Muscle of leg (tissue), 11 donors: ENCODE results near the gene RAD51B. TPM values are rescaled to one million over a fixed set of nuclear protein-coding genes. Genes with fewer than 3 reads are reported as not detected.
"Not testable (repeated sequence)": the region's sequence is repeated elsewhere in the genome, so short reads cannot be mapped to it uniquely, and the experiment has no call there.

Source experiments
- DNase-seq: peaks from one replicate; pipeline ENCODE4 v3.0.0; 2013
- H3K27ac ChIP-seq: one replicate; pipeline ENCODE4 v1.5.1; 2013; ENCODE audit warnings: mild to moderate bottlenecking, low read length, control low read depth
- H3K27me3 ChIP-seq: one replicate; pipeline ENCODE4 v1.6.1; 2013; ENCODE audit warnings: low read length; ENCODE audit not compliant: control insufficient read depth, insufficient read depth
- H3K36me3 ChIP-seq: one replicate; pipeline ENCODE4 v1.6.1; 2013; ENCODE audit warnings: low read length; ENCODE audit not compliant: control insufficient read depth, insufficient read depth
- H3K4me1 ChIP-seq: one replicate; pipeline ENCODE4 v1.6.1; 2013; ENCODE audit warnings: low read length; ENCODE audit not compliant: control insufficient read depth, insufficient read depth
- H3K4me3 ChIP-seq: one replicate; pipeline ENCODE4 v1.5.1; 2013; ENCODE audit warnings: low read length, control low read depth
- H3K9me3 ChIP-seq: replicated peaks from 2 replicates; pipeline ENCODE4 v1.6.1; 2013; ENCODE audit warnings: low read depth, low read length; ENCODE audit not compliant: control insufficient read depth
- WGBS: methylation state at CpG from one replicate; pipeline ENCODE4 v1.1.5; 2013; ENCODE audit warnings: missing lambda C conversion rate; ENCODE audit not compliant: insufficient coverage; 5-methylcytosine and 5-hydroxymethylcytosine counted together
- polyA plus RNA-seq, 8 donors: library from polyadenylated mRNA; unstranded; fragments of 120-200 nt; gene quantifications; one replicate each; pipeline versions ENCODE4 v1.2.1 to v1.2.3, GENCODE V29; 2013; ENCODE audit warnings: inconsistent platforms in 1 of 8, low replicate concordance in 1 of 8; ENCODE audit not compliant: insufficient read length in 8 of 8, insufficient read depth in 1 of 8
- total RNA-seq: library from RNA; stranded (reverse); fragments of 120-200 nt; gene quantifications from one replicate; pipeline ENCODE4 v1.2.4, GENCODE V29; 2013

RAD51B gene
- total and polyA plus RNA-seq, 9 donors, result 6.0 to 16.5 (median 7.2) TPM

- no peaks in the 10 kb centered on the region for H3K36me3 ChIP-seq
- H3K4me3 ChIP-seq, result no peak overlapping the region
- peak overlapping the region; percentile 87 for H3K27ac ChIP-seq
- no peaks in the 10 kb centered on the region for H3K27me3 ChIP-seq
- DNase-seq, result peak; percentile 55
- 77% methylated on average over 5 of the region's 8 CpGs for WGBS
- H3K9me3 ChIP-seq, result no peaks in the 10 kb centered on the region
- peaks cover 77% of the 10 kb centered on the region for H3K4me1 ChIP-seq
These were observed 939.5 kb downstream of the RAD51B start for GRCh38 chr14:68759017-68759560.

DNA sequence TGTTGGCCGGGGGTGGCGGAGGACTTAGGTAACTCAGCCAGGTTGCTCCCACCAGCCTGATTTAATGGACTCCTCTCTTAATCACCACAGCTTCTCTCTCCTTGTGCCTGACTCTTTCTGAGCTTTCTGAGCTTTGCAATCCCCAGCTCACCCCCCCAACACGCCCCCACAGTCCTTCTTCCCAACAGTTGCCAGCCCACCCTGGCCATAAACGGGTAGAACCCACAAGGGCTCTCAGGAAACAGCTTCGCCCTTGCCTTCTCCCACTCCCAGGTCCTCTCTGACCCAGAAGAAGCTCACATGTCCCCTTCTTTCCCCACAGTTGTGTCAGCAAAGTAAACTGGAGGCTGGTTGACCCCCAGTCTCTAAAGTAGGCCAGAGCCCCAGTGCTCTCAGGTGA lies 940.4 kb downstream of the RAD51B start:
- no peak overlapping the region for H3K4me3 ChIP-seq
- DNase-seq, result no peak
- no peaks in the 10 kb centered on the region for H3K27me3 ChIP-seq
- peaks cover 70% of the 10 kb centered on the region for H3K4me1 ChIP-seq
- H3K36me3 ChIP-seq, result no peaks in the 10 kb centered on the region
- peak overlapping the region; percentile 67 for H3K27ac ChIP-seq
- WGBS, result 76% methylated on average over 5 of the region's 5 CpGs
- H3K9me3 ChIP-seq, result no peaks in the 10 kb centered on the region

GRCh38 chr14:68760761-68761160 lies 941.2 kb downstream of the RAD51B start:
- H3K4me3 ChIP-seq, result no peak overlapping the region
- no peaks in the 10 kb centered on the region for H3K27me3 ChIP-seq
- peaks cover 62% of the 10 kb centered on the region for H3K4me1 ChIP-seq
- no peaks in the 10 kb centered on the region for H3K36me3 ChIP-seq
- DNase-seq, result no peak
- H3K27ac ChIP-seq, result peak overlapping the region; percentile 67
- no peaks in the 10 kb centered on the region for H3K9me3 ChIP-seq
- WGBS, result no CpG with 5 or more reads among the region's 2 CpGs

- Histone ChIP-seq H3K4me3 (no peak overlapping the region), H3K9me3 (no peaks in the 10 kb centered on the region), H3K4me1 (peaks cover 56% of the 10 kb centered on the region), H3K27ac (no peak overlapping the region), H3K36me3 (no peaks in the 10 kb centered on the region), H3K27me3 (no peaks in the 10 kb centered on the region)
- DNase-seq, result no peak
- 91% methylated on average over 1 of the region's 1 CpG for WGBS
These were observed 941.8 kb downstream of the RAD51B start for GRCh38 chr14:68761391-68761790.

GRCh38 chr14:68762953-68763764 lies 943.6 kb downstream of the RAD51B start:
- peak overlapping the region; percentile 21 for H3K27ac ChIP-seq
- peaks cover 38% of the 10 kb centered on the region for H3K4me1 ChIP-seq
- WGBS, result 11% methylated on average over 2 of the region's 11 CpGs
- H3K27me3 ChIP-seq, result no peaks in the 10 kb centered on the region
- H3K4me3 ChIP-seq, result no peak overlapping the region
- no peaks in the 10 kb centered on the region for H3K9me3 ChIP-seq
- H3K36me3 ChIP-seq, result no peaks in the 10 kb centered on the region
- peak; percentile 73 for DNase-seq

GRCh38 chr14:68763843-68764242 lies 944.3 kb downstream of the RAD51B start:
- H3K4me1 ChIP-seq, result peaks cover 31% of the 10 kb centered on the region
- H3K9me3 ChIP-seq, H3K27ac ChIP-seq, DNase-seq, H3K36me3 ChIP-seq, H3K4me3 ChIP-seq, H3K27me3 ChIP-seq: not testable (repeated sequence)
- 100% methylated on average over 2 of the region's 4 CpGs for WGBS

DNA sequence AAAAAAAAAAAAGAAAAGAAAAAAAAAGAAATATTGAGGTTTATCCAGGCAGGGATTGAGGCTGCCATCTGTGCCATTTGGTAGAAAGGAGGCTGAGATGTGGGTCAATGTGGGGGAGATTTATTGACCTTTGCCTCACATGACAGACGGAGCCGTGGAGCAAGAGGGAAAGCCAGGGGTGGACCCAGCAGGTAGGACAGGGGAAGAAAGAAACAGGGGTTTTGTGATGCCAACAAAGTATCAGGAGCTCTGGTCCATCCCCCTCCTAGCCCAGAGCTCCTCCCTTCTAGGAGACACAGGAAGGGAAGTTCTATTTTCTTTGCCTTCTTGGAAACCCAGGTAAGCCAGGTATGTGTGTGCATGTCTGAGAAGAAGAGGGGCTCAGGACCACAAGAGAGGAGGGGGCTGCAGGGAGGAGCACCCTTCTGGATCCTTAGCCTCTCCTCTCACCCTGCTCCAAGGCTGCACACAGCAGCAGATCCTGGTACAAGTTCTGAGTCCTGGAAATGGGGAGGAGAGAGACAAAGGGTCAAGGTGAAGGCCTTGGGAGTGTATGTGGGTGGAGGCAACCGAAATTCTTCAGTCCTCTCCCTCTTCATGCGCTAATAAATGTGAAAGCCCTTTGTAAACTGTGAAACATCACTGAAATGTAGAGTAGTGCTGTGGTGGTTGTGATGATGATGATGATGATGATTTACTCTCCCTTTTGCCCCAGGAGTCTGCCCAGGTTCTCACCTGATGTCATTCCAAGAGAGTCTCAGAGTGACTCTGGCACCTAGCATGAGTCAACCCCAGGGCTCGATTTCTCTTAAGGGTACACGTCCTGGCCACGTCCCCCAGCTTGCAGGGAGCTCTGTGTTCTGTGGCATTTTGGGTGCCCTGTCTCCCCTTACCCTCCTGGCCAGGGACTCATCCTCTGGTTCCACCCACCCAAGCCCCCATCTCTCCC lies 947.0 kb downstream of the RAD51B start:
- Histone ChIP-seq H3K27me3 (no peaks in the 10 kb centered on the region), H3K4me1 (peaks cover 23% of the 10 kb centered on the region), H3K27ac (no peak overlapping the region), H3K36me3 (no peaks in the 10 kb centered on the region), H3K9me3 (no peaks in the 10 kb centered on the region), H3K4me3 (no peak overlapping the region)
- DNase-seq, result no peak
- 82% methylated on average over 4 of the region's 7 CpGs for WGBS

GRCh38 chr14:68767248-68767645 lies 947.7 kb downstream of the RAD51B start:
- no peaks in the 10 kb centered on the region for H3K36me3 ChIP-seq
- no peak for DNase-seq
- H3K9me3 ChIP-seq, result no peaks in the 10 kb centered on the region
- no peak overlapping the region for H3K27ac ChIP-seq
- WGBS, result 94% methylated on average over 4 of the region's 5 CpGs
- no peak overlapping the region for H3K4me3 ChIP-seq
- H3K27me3 ChIP-seq, result no peaks in the 10 kb centered on the region
- H3K4me1 ChIP-seq, result peaks cover 27% of the 10 kb centered on the region

DNA sequence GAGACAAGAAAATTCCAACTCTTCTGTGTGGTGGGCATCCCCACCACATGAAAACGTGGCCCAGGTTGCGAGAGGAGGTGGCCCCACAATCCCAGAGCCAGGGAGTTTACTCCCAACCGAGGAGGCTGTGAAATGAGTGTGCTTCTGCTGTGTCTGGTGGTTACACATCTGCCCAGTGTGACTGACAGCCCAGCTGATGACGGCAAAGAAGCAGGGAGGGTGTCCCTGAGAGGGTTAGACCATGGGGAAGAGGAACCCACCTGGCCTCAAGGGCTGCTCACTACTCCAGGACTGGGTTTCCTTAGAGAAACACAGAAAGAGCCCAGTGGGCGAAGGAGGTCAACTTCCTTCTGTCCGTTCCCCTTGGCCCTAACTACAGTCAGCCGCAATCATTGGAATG lies 948.7 kb downstream of the RAD51B start:
- no peaks in the 10 kb centered on the region for H3K36me3 ChIP-seq
- H3K27ac ChIP-seq, result no peak overlapping the region
- no peak overlapping the region for H3K4me3 ChIP-seq
- WGBS, result 84% methylated on average over 5 of the region's 7 CpGs
- no peaks in the 10 kb centered on the region for H3K9me3 ChIP-seq
- DNase-seq, result no peak
- no peaks in the 10 kb centered on the region for H3K27me3 ChIP-seq
- peaks cover 19% of the 10 kb centered on the region for H3K4me1 ChIP-seq

- no peak for DNase-seq
- Histone ChIP-seq H3K27ac (no peak overlapping the region), H3K4me3 (no peak overlapping the region), H3K36me3 (no peaks in the 10 kb centered on the region), H3K9me3 (no peaks in the 10 kb centered on the region), H3K27me3 (no peaks in the 10 kb centered on the region), H3K4me1 (peaks cover 17% of the 10 kb centered on the region)
- no CpG with 5 or more reads among the region's 9 CpGs for WGBS
These were observed 950.5 kb downstream of the RAD51B start for GRCh38 chr14:68770051-68770450.
